Left ventricle myocardium superior (tissue), 1 donor: ENCODE results near the gene DNAJB2. TPM values are rescaled to one million over a fixed set of nuclear protein-coding genes. Genes with fewer than 3 reads are reported as not detected.
"Not testable (repeated sequence)": the region's sequence is repeated elsewhere in the genome, so short reads cannot be mapped to it uniquely, and the experiment has no call there.

Source experiments
- ATAC-seq: fragments of 200-7000 bp; cut with Tn5 transposase; one replicate; pipeline ENCODE4 v1.9.1; 2020; ENCODE audit warnings: mild to moderate bottlenecking, moderate library complexity
- DNase-seq: peaks from one replicate; pipeline ENCODE4 v3.0.0-alpha.2; 2020
- intact Hi-C: fragments of 100-400 bp; cut with micrococcal nuclease; formaldehyde crosslinking; loops from one replicate; pipeline ENCODE4 v1.11.0; 2022
- total RNA-seq: library from RNA; stranded (reverse); fragmentation: NEBNext Ultra II Directional; extraction: Animal tissue kit (Norgen Biotek cat#: 25700); gene quantifications from one replicate; pipeline ENCODE4 v1.2.1, GENCODE V29; 2021
- donor health status: DM: no; HTN: yes; CAD: no; lungs with severe emphysema.

DNAJB2 gene
- total RNA-seq, 1 donor from 2014 or later = 74.9 TPM

GRCh38 chr2:219280651-219281050, 1.5 kb downstream of the DNAJB2 start:
- ATAC-seq (no peak), DNase-seq (no peak)
- intact Hi-C loops = no loop called here

GRCh38 chr2:219281588-219281987, 2.4 kb downstream of the DNAJB2 start:
- intact Hi-C loops = no loop called here
- no peak for ATAC-seq

GRCh38 chr2:219282375-219282774, 3.2 kb downstream of the DNAJB2 start:
- DNase-seq = no peak
- no peak for ATAC-seq
- intact Hi-C loops = no loop called here

More at GRCh38 chr2:219281588-219281987, 2.4 kb downstream of the DNAJB2 start:
- no peak for DNase-seq

- intact Hi-C loops = no loop called here
- ATAC-seq (no peak), DNase-seq (no peak)
Measured at GRCh38 chr2:219282943-219283581, 3.9 kb downstream of the DNAJB2 start.

- no peak for ATAC-seq
- no peak for DNase-seq
- intact Hi-C loops = no loop called here
Measured at GRCh38 chr2:219284501-219285372, 5.6 kb downstream of the DNAJB2 start.

- ATAC-seq = no peak
- DNase-seq = no peak
- intact Hi-C loops = no loop called here
Measured at GRCh38 chr2:219285373-219285735, 6.2 kb downstream of the DNAJB2 start.

- ATAC-seq (peak; percentile 43), DNase-seq (no peak)
- intact Hi-C loops = no loop called here
Measured at GRCh38 chr2:219285894-219286425, 6.8 kb downstream of the DNAJB2 start.

- DNase-seq = no peak
- no peak for ATAC-seq
- intact Hi-C loops = no loop called here
Measured at GRCh38 chr2:219286436-219287115, 7.4 kb downstream of the DNAJB2 start.

- DNase-seq, intact Hi-C loops, ATAC-seq: not testable (repeated sequence)
Measured at GRCh38 chr2:219287116-219287440, 7.9 kb downstream of the DNAJB2 start.

- DNase-seq = no peak
- intact Hi-C loops = no loop called here
- ATAC-seq = no peak
Measured at GRCh38 chr2:219287580-219288265, 8.6 kb downstream of the DNAJB2 start.

- intact Hi-C loops = no loop called here
- ATAC-seq (no peak), DNase-seq (no peak)
Measured at GRCh38 chr2:219289195-219289536, 10.0 kb downstream of the DNAJB2 start.

GRCh38 chr2:219289537-219290361, 10.6 kb downstream of the DNAJB2 start:
- intact Hi-C loops = loop anchor here (10.0 kb wide), 1 partner anchor 55 kb away; no protein-coding TSS in a partner anchor
- DNase-seq (peak; percentile 84), ATAC-seq (peak; percentile 70)

- ATAC-seq = no peak
- intact Hi-C loops = loop anchor here (10.0 kb wide), 1 partner anchor 56 kb away; no protein-coding TSS in a partner anchor
- DNase-seq = no peak
Measured at GRCh38 chr2:219290381-219291171, 11.4 kb downstream of the DNAJB2 start.

GRCh38 chr2:219291394-219291793, 12.2 kb downstream of the DNAJB2 start:
- ATAC-seq (no peak), DNase-seq (no peak)
- intact Hi-C loops = loop anchor here (10.0 kb wide), 1 partner anchor 57 kb away; no protein-coding TSS in a partner anchor

- DNase-seq = no peak
- ATAC-seq = no peak
- intact Hi-C loops = loop anchor here (10.0 kb wide), 1 partner anchor 57 kb away; no protein-coding TSS in a partner anchor
Measured at GRCh38 chr2:219291910-219292490, 12.8 kb downstream of the DNAJB2 start.

- ATAC-seq (no peak), DNase-seq (no peak)
- intact Hi-C loops = loop anchor here (10.0 kb wide), 1 partner anchor 58 kb away; no protein-coding TSS in a partner anchor
Measured at GRCh38 chr2:219292616-219293015, 13.4 kb downstream of the DNAJB2 start.

GRCh38 chr2:219293736-219294231, 14.6 kb downstream of the DNAJB2 start:
- intact Hi-C loops = loop anchor here (10.0 kb wide), 1 partner anchor 59 kb away; no protein-coding TSS in a partner anchor
- DNase-seq = no peak

More at GRCh38 chr2:219293736-219294231, 14.6 kb downstream of the DNAJB2 start:
- no peak for ATAC-seq
